Neutrophil (primary cell): ENCODE data around the gene DACH1.

Experiments used
- H3K27ac ChIP-seq: fragments of 200-600 bp; sonication (generic); 2 replicates; pipeline ENCODE4 v1.5.1; 2016; ENCODE audit warnings: mild to moderate bottlenecking, moderate library complexity
- H3K27me3 ChIP-seq: fragments of 200-600 bp; sonication (generic); 2 replicates; pipeline ENCODE4 v1.6.0; 2016; ENCODE audit warnings: mild to moderate bottlenecking
- H3K36me3 ChIP-seq: fragments of 200-600 bp; sonication (generic); 2 replicates; pipeline ENCODE4 v1.5.1; 2017
- H3K4me1 ChIP-seq, 2 experiments: fragments of 200-600 bp in 1 of 2; sonication (generic) in 1 of 2; 1 replicate in 1 of 2; 2 replicates in 1 of 2; pipeline versions ENCODE4 v1.5.1 to v1.6.1; 2013 to 2016; ENCODE audit warnings: low read depth in 1 of 2, low read length in 1 of 2, mild to moderate bottlenecking in 1 of 2, moderate library complexity in 1 of 2; ENCODE audit not compliant: control insufficient read depth in 1 of 2, insufficient read depth in 1 of 2
- H3K4me3 ChIP-seq, 2 experiments: fragments of 200-600 bp in 1 of 2; sonication (generic) in 1 of 2; 1 replicate in 1 of 2; 2 replicates in 1 of 2; pipeline ENCODE4 v1.5.1; 2013 to 2016; ENCODE audit warnings: low read depth in 1 of 2, low read length in 1 of 2, mild to moderate bottlenecking in 1 of 2, moderate library complexity in 1 of 2
- H3K9me3 ChIP-seq: fragments of 200-600 bp; sonication (generic); 2 replicates; pipeline ENCODE4 v1.5.1; 2016
- CTCF ChIP-seq: fragments of 200-600 bp; sonication (generic); IDR thresholded peaks from 2 replicates; pipeline ENCODE4 v1.5.1; 2016; ENCODE audit warnings: antibody characterized with exemption

DACH1 gene

DNA sequence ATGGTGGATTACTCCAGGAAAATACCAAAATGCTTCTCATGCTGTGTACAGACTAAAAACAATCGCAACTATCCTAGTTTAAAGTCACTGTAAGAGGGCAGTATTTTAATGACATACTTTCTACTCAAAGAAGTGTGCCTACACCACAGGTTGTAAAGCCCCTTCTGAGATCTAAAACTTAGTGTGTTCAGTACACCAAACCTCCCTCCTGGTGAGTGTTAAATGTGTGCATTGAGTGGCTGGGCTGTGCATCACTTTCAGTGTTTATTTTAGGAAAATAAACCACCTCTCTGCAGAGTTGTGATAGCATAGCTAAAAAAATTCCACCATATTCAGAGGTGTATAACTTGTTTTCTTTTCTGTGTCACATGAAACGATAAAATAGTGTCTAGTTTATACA lies 263.7 kb downstream of the DACH1 start:
- Histone ChIP-seq H3K4me3 (no peak overlapping the region), H3K27me3 (no peaks in the 10 kb centered on the region), H3K27ac (no peak overlapping the region), H3K36me3 (no peaks in the 10 kb centered on the region), H3K9me3 (no peaks in the 10 kb centered on the region), H3K4me1 (no peaks in the 10 kb centered on the region)
- TF ChIP-seq CTCF, result no peak

GRCh38 chr13:71602344-71602743 lies 264.7 kb downstream of the DACH1 start:
- H3K27ac ChIP-seq, result no peak overlapping the region
- no peaks in the 10 kb centered on the region for H3K27me3 ChIP-seq
- H3K9me3 ChIP-seq, result no peaks in the 10 kb centered on the region
- no peaks in the 10 kb centered on the region for H3K4me1 ChIP-seq
- H3K36me3 ChIP-seq, result no peaks in the 10 kb centered on the region
- H3K4me3 ChIP-seq, result no peak overlapping the region
- no peak for TF ChIP-seq CTCF

DNA sequence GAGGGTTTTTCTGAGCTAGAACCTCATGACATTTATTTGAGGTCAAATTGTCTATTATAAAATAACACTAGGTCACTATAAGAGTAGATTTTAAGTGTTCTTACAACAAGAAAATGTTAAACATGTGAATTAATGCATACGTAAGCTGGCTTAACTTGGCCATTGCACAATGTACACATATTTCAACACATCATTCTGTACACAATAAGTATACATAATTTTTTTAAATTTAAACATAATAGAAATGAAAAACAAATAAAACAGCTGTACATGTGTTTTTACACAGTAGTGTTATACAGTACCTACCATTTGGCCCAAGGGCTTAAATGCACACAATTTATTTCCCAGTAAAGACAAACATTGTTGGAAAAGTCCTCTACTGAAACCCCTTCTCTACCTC lies 269.9 kb downstream of the DACH1 start:
- no peak for TF ChIP-seq CTCF
- no peak overlapping the region for H3K4me3 ChIP-seq
- H3K4me1 ChIP-seq, result peaks cover 0 to under 1% of the 10 kb centered on the region in 2 experiments
- H3K27me3 ChIP-seq, result no peaks in the 10 kb centered on the region
- H3K27ac ChIP-seq, result no peak overlapping the region
- no peaks in the 10 kb centered on the region for H3K36me3 ChIP-seq
- no peaks in the 10 kb centered on the region for H3K9me3 ChIP-seq

DNA sequence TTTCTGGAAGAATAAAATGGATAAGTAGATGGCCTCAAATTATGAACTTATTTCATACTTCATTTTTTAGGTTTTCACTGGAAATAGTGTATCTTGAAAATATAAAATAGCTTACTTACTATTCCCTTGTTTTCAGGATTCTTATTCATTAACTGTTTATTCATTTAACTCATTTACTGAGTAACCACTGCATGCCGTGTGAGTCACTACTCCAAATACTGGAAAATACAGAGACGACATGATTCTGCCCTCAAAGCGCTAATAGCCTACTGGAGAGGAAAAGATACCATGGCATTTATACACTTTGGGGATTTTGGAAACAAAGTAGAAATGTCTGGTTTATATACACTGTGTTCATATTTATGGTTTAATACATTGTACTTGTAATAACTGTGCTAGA lies 270.9 kb downstream of the DACH1 start:
- no peaks in the 10 kb centered on the region for H3K9me3 ChIP-seq
- H3K4me1 ChIP-seq, result peaks cover 5 to 11% of the 10 kb centered on the region in 2 experiments
- no peak overlapping the region for H3K27ac ChIP-seq
- no peak overlapping the region for H3K4me3 ChIP-seq
- no peak for TF ChIP-seq CTCF
- no peaks in the 10 kb centered on the region for H3K27me3 ChIP-seq
- H3K36me3 ChIP-seq, result no peaks in the 10 kb centered on the region

DNA sequence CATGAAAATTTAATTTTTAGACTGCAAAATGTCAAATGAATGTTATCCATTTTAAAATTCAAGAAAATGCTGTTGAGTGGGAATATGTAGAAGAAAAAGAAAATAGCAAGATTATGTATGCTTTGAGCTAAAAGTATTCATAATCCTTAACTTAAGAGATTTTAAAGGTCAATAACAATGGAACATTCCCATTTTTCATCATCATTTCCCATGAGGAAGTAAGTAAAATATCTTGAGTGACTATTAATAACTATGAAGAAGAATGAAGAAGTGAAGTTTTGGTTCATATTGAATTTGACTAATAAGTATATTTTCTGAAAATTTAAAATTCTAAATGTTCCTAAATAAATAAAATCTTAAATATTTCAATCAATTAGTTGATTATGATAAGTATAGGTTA lies 273.4 kb downstream of the DACH1 start:
- H3K4me1 ChIP-seq, result peaks cover 8 to 13% of the 10 kb centered on the region in 2 experiments
- H3K27me3 ChIP-seq, result no peaks in the 10 kb centered on the region
- no peak overlapping the region for H3K4me3 ChIP-seq
- no peaks in the 10 kb centered on the region for H3K9me3 ChIP-seq
- no peaks in the 10 kb centered on the region for H3K36me3 ChIP-seq
- no peak for TF ChIP-seq CTCF
- H3K27ac ChIP-seq, result no peak overlapping the region

GRCh38 chr13:71591374-71591773 lies 275.6 kb downstream of the DACH1 start:
- H3K27ac ChIP-seq, result peak overlapping the region; percentile 42
- H3K4me1 ChIP-seq, result peaks cover 8 to 18% of the 10 kb centered on the region in 2 experiments
- no peaks in the 10 kb centered on the region for H3K36me3 ChIP-seq
- no peak for TF ChIP-seq CTCF
- no peaks in the 10 kb centered on the region for H3K27me3 ChIP-seq
- no peak overlapping the region for H3K4me3 ChIP-seq
- H3K9me3 ChIP-seq, result no peaks in the 10 kb centered on the region
